NCI-H1105 (cell line): ENCODE measurements around the gene GAL3ST3.
"Not testable (repeated sequence)": the region's sequence is repeated elsewhere in the genome, so short reads cannot be mapped to it uniquely, and the experiment has no call there.

ENCODE experiments used
- DNase-seq: peaks from one replicate; lab custom pipeline; 2025; lab: John Stamatoyannopoulos, UW

The GAL3ST3 gene

GRCh38 chr11:66044757-66045156, 4.2 kb downstream of the GAL3ST3 start:
- no peak for DNase-seq

GRCh38 chr11:66042996-66043906, 5.7 kb downstream of the GAL3ST3 start:
- no peak for DNase-seq

GRCh38 chr11:66042227-66042995, 6.5 kb downstream of the GAL3ST3 start:
- DNase-seq = no peak

GRCh38 chr11:66039765-66040164, 9.2 kb downstream of the GAL3ST3 start:
- DNase-seq = no peak

- no peak for DNase-seq
These were observed 11.6 kb downstream of the GAL3ST3 start for GRCh38 chr11:66037327-66037726.

- no peak for DNase-seq
These were observed 12.6 kb downstream of the GAL3ST3 start for GRCh38 chr11:66036334-66036710.

- DNase-seq = no peak
These were observed 13.2 kb downstream of the GAL3ST3 start for GRCh38 chr11:66035653-66036333.

- no peak for DNase-seq
These were observed 15.8 kb downstream of the GAL3ST3 start for GRCh38 chr11:66032957-66033735.

GRCh38 chr11:66026017-66026529, 22.9 kb downstream of the GAL3ST3 start, which contains the start of gene CATSPER1:
CATSPER1 (minus strand) TSS chr11:66026479; CDS start chr11:66026379, 100 bp downstream.
- no peak for DNase-seq

- DNase-seq = not testable (repeated sequence)
These were observed 25.8 kb downstream of the GAL3ST3 start for GRCh38 chr11:66023186-66023440.

- DNase-seq = peak; percentile 54
These were observed 26.4 kb downstream of the GAL3ST3 start for GRCh38 chr11:66022401-66023185.

- DNase-seq = no peak
These were observed 28.2 kb downstream of the GAL3ST3 start for GRCh38 chr11:66020618-66021357.

- DNase-seq = no peak
These were observed 28.7 kb downstream of the GAL3ST3 start for GRCh38 chr11:66020212-66020611.

- no peak for DNase-seq
These were observed 31.6 kb downstream of the GAL3ST3 start for GRCh38 chr11:66017321-66017720.

- DNase-seq = no peak
These were observed 32.2 kb downstream of the GAL3ST3 start for GRCh38 chr11:66016793-66017177.

GRCh38 chr11:66015936-66016792, 32.8 kb downstream of the GAL3ST3 start:
- DNase-seq = no peak

- DNase-seq = no peak
These were observed 33.5 kb downstream of the GAL3ST3 start for GRCh38 chr11:66015454-66015881.

- DNase-seq = no peak
These were observed 34.0 kb downstream of the GAL3ST3 start for GRCh38 chr11:66014804-66015453.

- DNase-seq = no peak
These were observed 35.2 kb downstream of the GAL3ST3 start for GRCh38 chr11:66013762-66014100.
